NOMO-1 treated with DMSO at 0.1 percent for 48 hours (cell line): ENCODE data around the gene FSTL4.
A peak's percentile ranks its signal among the peaks of the same experiment; 100 is the strongest.

ENCODE experiments used
- DNase-seq: peaks from one replicate; lab custom pipeline; 2025; ENCODE audit not compliant: unreplicated experiment; lab: John Stamatoyannopoulos, UW

Gene FSTL4

DNA sequence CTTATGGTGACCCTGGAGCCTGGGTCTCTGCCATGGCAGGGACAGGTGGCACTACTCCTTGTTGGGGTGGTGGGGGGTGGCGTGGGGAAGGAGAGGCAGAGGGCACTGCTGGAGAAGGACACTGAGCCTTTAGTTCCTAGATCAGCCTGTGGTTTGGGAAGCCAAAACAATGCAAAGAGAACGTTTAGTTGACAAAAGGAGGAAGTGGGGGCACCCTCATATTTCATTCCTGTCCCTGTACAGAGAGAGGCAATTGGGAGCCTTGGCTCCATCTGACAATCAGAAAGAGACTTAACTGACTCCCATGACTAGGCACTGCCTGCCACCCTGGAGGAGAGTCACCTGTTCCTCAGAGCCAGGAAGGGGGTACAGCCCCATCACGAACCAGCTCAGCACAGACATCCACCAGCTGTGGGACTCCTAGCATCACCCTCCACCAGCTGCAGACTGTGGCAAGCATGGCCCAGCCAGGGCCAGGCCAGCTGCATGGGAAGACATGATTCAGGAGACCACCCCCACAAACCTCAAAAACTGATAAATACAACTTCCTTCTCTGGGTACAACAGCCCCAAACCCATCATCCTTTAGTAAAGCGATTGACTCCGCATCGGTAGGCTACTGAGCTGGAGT lies 303.1 kb downstream of the FSTL4 start:
- peak; percentile 38 for DNase-seq

DNA sequence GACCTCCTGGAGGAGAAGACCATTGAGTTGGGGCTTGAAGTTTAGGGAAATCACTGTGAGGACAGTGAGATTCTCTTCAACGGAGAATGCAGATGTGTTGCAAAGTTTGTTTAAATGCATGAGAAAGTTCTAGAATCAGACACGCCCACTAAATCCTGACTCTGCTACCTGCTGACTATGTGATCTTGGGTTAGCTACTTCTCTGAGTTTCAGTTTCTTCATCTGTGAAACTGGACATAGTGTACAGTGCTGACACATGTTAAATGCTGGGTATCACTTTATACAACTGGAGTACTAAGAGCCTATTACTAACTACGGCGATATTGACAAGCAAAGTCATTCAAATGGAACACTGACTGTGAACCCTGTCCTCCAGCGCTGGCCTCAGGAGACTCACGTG lies 305.1 kb downstream of the FSTL4 start:
- DNase-seq, result no peak

GRCh38 chr5:133304707-133305216 lies 307.6 kb downstream of the FSTL4 start:
- DNase-seq, result no peak

DNA sequence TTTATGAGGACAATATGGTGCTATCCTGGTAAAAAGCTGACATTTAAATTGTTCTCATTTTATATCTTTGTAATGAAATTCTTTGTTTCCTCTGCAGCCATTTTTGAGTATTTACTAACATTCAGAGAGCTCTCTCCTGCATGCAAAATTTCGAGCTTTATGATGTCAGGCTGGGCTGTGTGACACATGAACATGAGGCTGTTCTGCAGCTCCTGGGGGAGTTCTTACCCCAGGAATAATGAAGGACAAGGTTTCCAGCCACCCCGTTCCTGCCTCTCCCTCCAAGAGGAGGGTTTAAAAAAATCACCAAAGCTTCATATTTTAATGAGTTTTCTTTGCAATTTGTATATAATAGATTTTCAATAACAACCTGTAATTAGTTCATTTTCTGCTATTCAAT lies 308.2 kb downstream of the FSTL4 start:
- no peak for DNase-seq

DNA sequence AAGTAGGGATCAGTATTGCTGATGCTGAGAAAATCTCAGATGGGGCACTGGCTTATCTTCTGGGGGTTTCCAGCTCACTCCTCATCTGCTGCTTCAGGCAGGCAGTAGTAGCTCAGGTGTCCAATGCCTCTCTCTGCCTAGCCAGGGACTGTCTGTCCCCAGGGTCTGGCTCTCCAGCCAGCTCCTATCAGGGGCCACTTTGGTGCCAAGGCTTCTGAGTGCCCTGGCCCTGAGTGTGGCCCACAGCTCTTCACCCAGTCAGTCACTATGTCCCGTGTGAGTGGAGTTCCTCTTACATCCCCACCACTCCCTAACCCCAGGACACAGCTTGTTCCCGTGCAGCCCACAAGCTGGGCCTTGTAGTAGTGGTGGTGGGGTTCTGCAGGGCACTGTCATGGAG lies 309.0 kb downstream of the FSTL4 start:
- DNase-seq, result no peak

DNA sequence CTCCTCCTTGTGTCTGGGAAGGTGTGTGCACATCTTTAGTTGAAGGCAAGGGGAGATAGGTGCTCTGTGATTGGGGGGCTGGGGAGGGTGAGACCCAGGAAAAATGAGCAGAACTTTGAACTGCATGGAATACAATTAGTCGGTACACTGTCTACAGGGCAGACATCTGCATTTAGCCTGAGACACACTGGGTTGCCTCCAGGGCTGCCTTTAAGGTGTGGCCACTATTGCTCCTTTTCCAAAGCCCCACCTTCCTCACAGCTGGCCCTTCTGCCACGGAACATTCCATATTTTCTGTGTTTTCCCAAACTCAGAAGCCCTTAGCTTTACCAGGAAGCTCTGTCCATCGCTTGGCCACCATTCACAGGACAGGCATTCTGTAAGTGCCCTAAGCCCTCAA lies 312.6 kb downstream of the FSTL4 start:
- no peak for DNase-seq

DNA sequence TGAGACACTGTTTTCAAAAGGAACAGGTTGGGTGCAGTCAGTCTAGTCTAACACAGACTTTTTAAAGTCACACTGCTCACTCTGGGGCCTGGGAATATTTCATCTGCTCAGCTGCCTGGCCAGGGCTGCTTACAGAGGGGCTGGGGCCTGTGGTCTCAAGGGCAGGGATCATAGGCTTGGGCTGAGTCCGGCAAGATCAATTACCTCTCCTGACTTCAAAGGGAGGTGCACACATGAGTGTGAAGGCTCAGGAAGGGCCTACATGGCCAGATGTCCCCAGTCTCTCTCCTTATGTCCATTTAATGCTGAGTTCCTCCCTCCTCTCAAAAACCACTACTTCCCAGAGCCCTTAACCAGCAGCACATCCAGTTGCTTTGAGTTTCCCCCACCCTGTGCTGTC lies 313.3 kb downstream of the FSTL4 start:
- no peak for DNase-seq

- DNase-seq, result no peak
These were observed 313.9 kb downstream of the FSTL4 start for GRCh38 chr5:133298447-133298846.

DNA sequence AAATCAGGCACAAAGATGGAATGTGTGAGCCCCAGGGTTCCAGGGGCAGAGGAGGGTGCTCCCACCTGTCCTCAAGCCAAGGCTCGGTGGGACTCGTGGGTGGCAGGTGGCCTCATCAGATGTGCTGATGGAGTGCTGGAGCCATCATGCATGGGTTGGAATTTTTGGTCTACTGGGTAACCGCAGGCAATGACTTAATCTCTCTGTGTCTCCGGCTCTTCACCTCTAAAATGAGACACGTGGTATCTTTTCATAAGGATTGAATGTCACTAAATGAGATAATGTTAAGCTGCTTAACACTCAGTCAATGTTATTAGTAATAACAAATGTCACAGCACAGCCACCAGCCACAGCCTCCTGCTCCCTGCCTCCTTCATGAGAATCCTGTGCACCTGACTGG lies 315.0 kb downstream of the FSTL4 start:
- DNase-seq, result no peak

GRCh38 chr5:133296624-133297023 lies 315.7 kb downstream of the FSTL4 start:
- no peak for DNase-seq

- no peak for DNase-seq
These were observed 316.8 kb downstream of the FSTL4 start for GRCh38 chr5:133295520-133295919.

GRCh38 chr5:133294380-133294779 lies 318.0 kb downstream of the FSTL4 start:
- DNase-seq, result no peak

GRCh38 chr5:133293960-133294359 lies 318.4 kb downstream of the FSTL4 start:
- DNase-seq, result no peak

DNA sequence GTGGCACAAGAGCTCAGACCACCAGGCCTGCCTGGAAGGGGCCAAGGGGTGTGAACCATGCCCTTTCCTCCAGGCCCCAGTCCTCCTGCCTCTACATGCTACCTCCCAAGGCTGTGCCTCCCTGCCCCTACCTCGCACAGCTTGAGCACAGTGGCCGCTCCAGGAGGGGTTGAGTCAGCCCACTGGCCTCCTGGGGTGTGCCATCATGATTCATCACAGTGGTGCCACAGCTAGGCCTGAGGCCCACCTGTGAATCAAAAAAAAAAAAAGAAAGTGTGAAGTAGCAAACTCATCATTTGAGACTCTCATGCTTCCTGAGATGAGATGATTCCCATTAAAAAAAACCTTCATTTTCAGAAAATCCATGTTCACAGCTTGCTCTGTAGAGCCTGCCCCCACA lies 320.0 kb downstream of the FSTL4 start:
- DNase-seq, result no peak

DNA sequence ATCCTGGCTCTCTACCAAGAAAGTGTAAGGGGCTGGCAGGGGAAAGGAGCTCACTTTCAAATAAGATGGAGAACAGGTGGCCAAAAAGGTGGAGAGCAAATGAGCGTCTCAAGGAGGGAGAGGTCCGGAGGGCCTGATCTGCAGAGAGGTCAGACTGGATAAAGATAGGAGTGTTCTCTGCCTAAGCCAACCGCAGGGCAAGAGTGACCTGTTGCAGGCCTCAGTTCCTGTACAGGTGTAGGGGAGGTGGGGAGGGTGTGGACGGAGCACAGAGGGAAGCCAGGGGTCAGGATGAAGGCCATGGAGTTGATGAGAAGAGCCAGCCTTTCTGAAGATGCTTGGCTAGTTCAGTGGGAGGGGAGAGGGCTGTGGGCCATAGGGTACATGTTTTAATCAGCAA lies 320.8 kb downstream of the FSTL4 start:
- DNase-seq, result no peak

DNA sequence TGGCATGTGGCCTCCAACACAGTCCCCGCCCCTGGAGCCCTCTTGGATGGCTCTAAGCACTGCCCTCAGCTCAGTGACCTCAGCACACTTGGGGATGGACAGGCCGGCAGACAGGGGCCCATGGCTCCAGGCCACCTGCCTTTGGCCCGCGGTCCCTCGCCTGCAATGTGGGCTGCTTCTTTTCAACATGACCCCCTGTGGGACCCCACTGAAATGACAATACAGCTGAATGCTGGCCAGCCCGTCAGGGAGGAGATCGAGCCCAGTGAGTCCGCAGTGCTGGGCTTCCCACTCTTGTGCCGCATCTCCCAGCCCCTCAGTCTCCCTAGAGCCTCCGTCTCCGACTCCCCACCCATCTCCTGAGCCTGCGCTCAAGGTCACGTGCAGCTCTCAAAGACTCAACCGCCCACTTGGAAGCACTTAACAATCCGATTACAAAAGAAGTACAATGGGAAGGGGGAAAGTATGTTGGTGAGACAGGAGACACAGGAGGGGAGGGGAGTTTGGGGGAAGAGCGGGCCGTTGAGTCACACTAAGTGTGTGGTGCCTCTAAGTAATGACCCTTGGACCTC lies 321.6 kb downstream of the FSTL4 start:
- DNase-seq, result no peak

- DNase-seq, result no peak
These were observed 322.5 kb downstream of the FSTL4 start for GRCh38 chr5:133289686-133290367.

DNA sequence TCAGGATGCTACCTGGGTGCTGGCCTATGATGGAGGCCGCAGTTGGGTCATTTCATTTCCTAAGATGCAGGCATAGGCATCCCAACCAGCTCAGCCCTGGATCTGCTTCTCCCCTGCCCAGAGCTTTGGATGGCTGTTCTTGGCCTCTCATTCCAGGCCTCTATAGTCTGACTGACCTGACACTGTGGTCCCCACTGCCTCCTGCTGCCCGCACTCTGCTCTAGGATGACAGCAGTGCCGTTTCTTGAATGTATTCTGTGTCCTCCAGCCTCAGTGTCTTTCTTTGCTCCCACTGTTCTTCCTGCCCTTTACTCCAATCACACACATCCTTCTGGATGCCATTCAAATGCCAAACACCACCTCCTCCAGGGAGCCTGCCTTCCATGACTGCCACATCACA lies 324.8 kb downstream of the FSTL4 start:
- peak; percentile 38 for DNase-seq

DNA sequence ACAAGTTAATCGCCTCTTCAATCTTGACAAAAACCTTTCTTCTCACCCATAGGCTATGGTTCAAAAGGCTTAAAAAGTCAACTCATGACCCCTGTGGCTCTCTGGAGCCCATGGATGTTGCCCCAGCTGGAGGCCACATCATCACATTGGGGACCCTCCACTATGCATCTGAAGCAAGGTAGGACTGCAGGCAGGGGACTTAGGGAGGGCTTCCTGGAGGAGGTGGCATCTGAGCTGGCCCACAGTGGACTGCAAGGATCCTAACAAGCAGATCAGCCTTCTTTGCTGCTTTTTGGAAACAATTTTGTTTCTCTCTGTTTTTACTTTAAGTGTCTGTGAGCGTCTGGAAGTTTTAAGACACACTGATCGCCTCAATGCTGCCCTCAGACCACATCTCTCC lies 325.9 kb downstream of the FSTL4 start:
- DNase-seq, result no peak

GRCh38 chr5:133285583-133286021 lies 326.7 kb downstream of the FSTL4 start:
- DNase-seq, result no peak

DNA sequence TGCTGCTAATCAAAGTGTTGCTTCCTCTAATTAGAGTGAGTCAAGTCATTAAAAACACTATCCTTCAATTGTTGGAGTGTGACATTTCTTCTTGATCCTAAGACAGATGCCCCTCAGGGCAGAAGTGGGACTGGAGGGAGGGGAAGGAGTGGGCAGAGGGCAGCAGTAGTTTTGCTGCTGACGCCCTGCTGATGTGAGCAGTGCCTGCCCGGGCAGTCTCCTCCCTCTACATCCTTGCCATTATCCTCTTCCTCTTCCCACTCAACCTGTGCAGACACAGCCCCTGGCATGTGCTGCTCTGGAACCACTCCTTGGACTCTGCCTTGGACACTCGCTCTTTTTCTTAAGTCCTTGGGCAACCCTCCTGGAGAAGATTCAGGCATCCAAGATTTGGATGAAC lies 328.0 kb downstream of the FSTL4 start:
- DNase-seq, result no peak

GRCh38 chr5:133278317-133278716 lies 334.0 kb downstream of the FSTL4 start:
- no peak for DNase-seq
